ENCODE results near the gene CLIP1. TPM values are rescaled to one million over a fixed set of nuclear protein-coding genes. Genes with fewer than 3 reads are reported as not detected.
A peak's percentile ranks its signal among the peaks of the same experiment; 100 is the strongest.
"Not testable (repeated sequence)": the region's sequence is repeated elsewhere in the genome, so short reads cannot be mapped to it uniquely, and the experiment has no call there.

CLIP1 gene
- polyA plus RNA-seq, 12 donors: 17.6 to 51.9 (median 24.4) TPM; not detected in 1

- peak; percentile 73 for DNase-seq
Measured at GRCh38 chr12:122399592-122400373, 22.7 kb downstream of the CLIP1 start.

GRCh38 chr12:122399254-122399591, 23.2 kb downstream of the CLIP1 start:
- no peak for DNase-seq

- DNase-seq: not testable (repeated sequence)
Measured at GRCh38 chr12:122397981-122398380, 24.5 kb downstream of the CLIP1 start.

- DNase-seq: no peak
Measured at GRCh38 chr12:122395319-122395718, 27.1 kb downstream of the CLIP1 start.

GRCh38 chr12:122394626-122395194, 27.8 kb downstream of the CLIP1 start:
- no peak for DNase-seq

GRCh38 chr12:122393817-122394216, 28.7 kb downstream of the CLIP1 start:
- DNase-seq: no peak

GRCh38 chr12:122392411-122392810, 30.1 kb downstream of the CLIP1 start:
- DNase-seq: no peak

GRCh38 chr12:122389677-122390076, 32.8 kb downstream of the CLIP1 start:
- no peak for DNase-seq

GRCh38 chr12:122387887-122388286, 34.6 kb downstream of the CLIP1 start:
- DNase-seq: no peak

GRCh38 chr12:122385171-122386016, 37.1 kb downstream of the CLIP1 start:
- DNase-seq: no peak

- no peak for DNase-seq
Measured at GRCh38 chr12:122382919-122383350, 39.5 kb downstream of the CLIP1 start.

GRCh38 chr12:122381021-122381420, 41.4 kb downstream of the CLIP1 start:
- DNase-seq: no peak

GRCh38 chr12:122376751-122377150, 45.7 kb downstream of the CLIP1 start:
- DNase-seq: not testable (repeated sequence)

- DNase-seq: no peak
Measured at GRCh38 chr12:122374707-122375106, 47.8 kb downstream of the CLIP1 start.

GRCh38 chr12:122371475-122372045, 50.9 kb downstream of the CLIP1 start:
- DNase-seq: no peak

- no peak for DNase-seq
Measured at GRCh38 chr12:122368361-122369073, 54.0 kb downstream of the CLIP1 start.

GRCh38 chr12:122367632-122368031, 54.8 kb downstream of the CLIP1 start:
- DNase-seq: not testable (repeated sequence)

- DNase-seq: peak; percentile 25
Measured at GRCh38 chr12:122366685-122367475, 55.6 kb downstream of the CLIP1 start.

GRCh38 chr12:122365226-122365625, 57.2 kb downstream of the CLIP1 start:
- DNase-seq: not testable (repeated sequence)

GRCh38 chr12:122363782-122364181, 58.7 kb downstream of the CLIP1 start:
- no peak for DNase-seq

- DNase-seq: no peak
Measured at GRCh38 chr12:122362755-122363154, 59.7 kb downstream of the CLIP1 start.

Data from muscle of arm (tissue), 12 donors.